Endodermal cell (in vitro differentiated cells): ENCODE results near the gene HBQ1. TPM values are rescaled to one million over a fixed set of nuclear protein-coding genes. Genes with fewer than 3 reads are reported as not detected.

Experiments used
- DNase-seq: peaks from one replicate; pipeline ENCODE4 v3.0.0-alpha.2; 2017
- H3K27ac ChIP-seq: 2 replicates; pipeline ENCODE4 v1.5.1; 2013; ENCODE audit warnings: mild to moderate bottlenecking, low read depth, low read length, moderate library complexity
- H3K27me3 ChIP-seq: 2 replicates; pipeline ENCODE4 v1.6.1; 2013; ENCODE audit warnings: mild to moderate bottlenecking, low read length, moderate library complexity; ENCODE audit not compliant: insufficient read depth, control insufficient read depth, poor library complexity, severe bottlenecking
- H3K36me3 ChIP-seq: 2 replicates; pipeline ENCODE4 v1.7.0; 2013; ENCODE audit warnings: mild to moderate bottlenecking, low read length, moderate library complexity; ENCODE audit not compliant: control insufficient read depth, insufficient read depth
- H3K4me1 ChIP-seq: one replicate; pipeline ENCODE4 v1.7.0; 2013; ENCODE audit warnings: low read length; ENCODE audit not compliant: control insufficient read depth, insufficient read depth
- H3K4me3 ChIP-seq: 2 replicates; pipeline ENCODE4 v1.5.1; 2013; ENCODE audit warnings: mild to moderate bottlenecking, low read length, moderate library complexity
- H3K9ac ChIP-seq: 2 replicates; pipeline ENCODE4 v1.6.1; 2013; ENCODE audit warnings: mild to moderate bottlenecking, low read length, moderate library complexity; ENCODE audit not compliant: poor library complexity, severe bottlenecking; ENCODE audit errors: extremely low read depth
- H3K9me3 ChIP-seq: 2 replicates; pipeline ENCODE4 v1.6.1; 2013; ENCODE audit warnings: mild to moderate bottlenecking, low read length, moderate library complexity; ENCODE audit not compliant: control insufficient read depth
- H3K27ac Mint-ChIP-seq: 2 replicates; pipeline ENCODE4 v1.8.0; 2020; ENCODE audit warnings: mixed read lengths
- H3K27me3 Mint-ChIP-seq: 2 replicates; pipeline ENCODE4 v1.8.0; 2021; ENCODE audit warnings: mild to moderate bottlenecking, mixed read lengths; ENCODE audit not compliant: insufficient read depth
- H3K36me3 Mint-ChIP-seq: 2 replicates; pipeline ENCODE4 v1.8.0; 2020; ENCODE audit warnings: low read depth, mixed read lengths
- H3K4me1 Mint-ChIP-seq: 2 replicates; pipeline ENCODE4 v1.8.0; 2020; ENCODE audit warnings: mixed read lengths
- H3K4me3 Mint-ChIP-seq: 2 replicates; pipeline ENCODE4 v1.8.0; 2020; ENCODE audit warnings: mild to moderate bottlenecking, moderate library complexity, mixed read lengths
- H3K9me3 Mint-ChIP-seq: 2 replicates; pipeline ENCODE4 v1.8.0; 2020; ENCODE audit warnings: mild to moderate bottlenecking, mixed read lengths
- CTCF ChIP-seq: fragments of 200-600 bp; sonication (generic); conservative IDR thresholded peaks from 2 replicates; pipeline ENCODE4 v1.5.0; 2021; ENCODE audit warnings: antibody characterized with exemption, mild to moderate bottlenecking
- WGBS, 2 experiments: methylation state at CpG; one replicate each; pipeline versions ENCODE4 v1.1.5 to v1.1.7; 2013; ENCODE audit warnings: missing lambda C conversion rate in 2 of 2, mixed read lengths in 1 of 2; ENCODE audit not compliant: insufficient coverage in 1 of 2, insufficient read length in 1 of 2; 5-methylcytosine and 5-hydroxymethylcytosine counted together
- total RNA-seq, 2 donors: library from RNA; stranded (reverse); fragmentation: NEBNext Ultra II Directional in 1 of 2; extraction: Animal tissue kit (Norgen Biotek cat#: 25700) in 1 of 2; gene quantifications; 2 replicates in 1 of 2; 3 replicates in 1 of 2; pipeline ENCODE4 v1.2.1, GENCODE V29; 2021

The HBQ1 gene
- total RNA-seq, 2 donors from 2014 or later = 1.2 to 1.3 TPM

GRCh38 chr16:177394-177822 is 2.9 kb upstream of the HBQ1 start:
- H3K4me3 Mint-ChIP-seq = no peak overlapping the region

GRCh38 chr16:177981-178667 is 2.1 kb upstream of the HBQ1 start:
- peaks cover 13% of the 10 kb centered on the region for H3K4me1 Mint-ChIP-seq
- no peak overlapping the region for H3K27ac Mint-ChIP-seq
- no peak overlapping the region for H3K27ac ChIP-seq
- WGBS, 2 experiments = 73 to 75% methylated on average over 7 to 11 of the region's 11 CpGs
- no peaks in the 10 kb centered on the region for H3K9me3 ChIP-seq
- DNase-seq = no peak
- H3K27me3 Mint-ChIP-seq = peaks cover 65% of the 10 kb centered on the region
- H3K9ac ChIP-seq = no peak overlapping the region
- H3K27me3 ChIP-seq = peaks cover 74% of the 10 kb centered on the region
- H3K4me3 Mint-ChIP-seq = no peak overlapping the region
- H3K4me1 ChIP-seq = no peaks in the 10 kb centered on the region
- peaks cover 7% of the 10 kb centered on the region for H3K36me3 Mint-ChIP-seq
- no peak for TF ChIP-seq CTCF
- no peaks in the 10 kb centered on the region for H3K9me3 Mint-ChIP-seq
- no peak overlapping the region for H3K4me3 ChIP-seq
- peaks cover 4% of the 10 kb centered on the region for H3K36me3 ChIP-seq

More at GRCh38 chr16:177394-177822, 2.9 kb upstream of the HBQ1 start:
- DNase-seq = peak; percentile 53
- H3K4me3 ChIP-seq = no peak overlapping the region
- peaks cover 13% of the 10 kb centered on the region for H3K4me1 Mint-ChIP-seq
- no peaks in the 10 kb centered on the region for H3K9me3 Mint-ChIP-seq
- H3K27ac ChIP-seq = no peak overlapping the region
- peaks cover 4% of the 10 kb centered on the region for H3K36me3 Mint-ChIP-seq
- H3K9me3 ChIP-seq = no peaks in the 10 kb centered on the region
- no peaks in the 10 kb centered on the region for H3K36me3 ChIP-seq
- H3K27ac Mint-ChIP-seq = no peak overlapping the region
- H3K27me3 ChIP-seq = peaks cover 75% of the 10 kb centered on the region
- H3K4me1 ChIP-seq = no peaks in the 10 kb centered on the region
- TF ChIP-seq CTCF = no peak
- 18 to 24% methylated on average over 6 to 13 of the region's 13 CpGs for WGBS, 2 experiments
- no peak overlapping the region for H3K9ac ChIP-seq
- peaks cover 67% of the 10 kb centered on the region for H3K27me3 Mint-ChIP-seq

- H3K27ac Mint-ChIP-seq = no peak overlapping the region
- no peak overlapping the region for H3K27ac ChIP-seq
- peaks cover 60% of the 10 kb centered on the region for H3K27me3 Mint-ChIP-seq
- 90% methylated on average over 10 of the region's 11 CpGs for whole genome bisulfite sequencing, 2 experiments
- no peaks in the 10 kb centered on the region for H3K9me3 Mint-ChIP-seq
- no peaks in the 10 kb centered on the region for H3K9me3 ChIP-seq
- no peak overlapping the region for H3K4me3 Mint-ChIP-seq
- H3K9ac ChIP-seq = no peak overlapping the region
- DNase-seq = no peak
- H3K36me3 Mint-ChIP-seq = peaks cover 7% of the 10 kb centered on the region
- no peak overlapping the region for H3K4me3 ChIP-seq
- H3K4me1 Mint-ChIP-seq = peaks cover 13% of the 10 kb centered on the region
- TF ChIP-seq CTCF = no peak
- H3K4me1 ChIP-seq = no peaks in the 10 kb centered on the region
- peaks cover 69% of the 10 kb centered on the region for H3K27me3 ChIP-seq
- peaks cover 4% of the 10 kb centered on the region for H3K36me3 ChIP-seq
These were observed 1.6 kb upstream of the HBQ1 start for GRCh38 chr16:178668-179015.
